ENCODE measurements around the gene FDX1. TPM values are rescaled to one million over a fixed set of nuclear protein-coding genes. Genes with fewer than 3 reads are reported as not detected.
"Not testable (repeated sequence)": the region's sequence is repeated elsewhere in the genome, so short reads cannot be mapped to it uniquely, and the experiment has no call there.

Gene FDX1, protein sequence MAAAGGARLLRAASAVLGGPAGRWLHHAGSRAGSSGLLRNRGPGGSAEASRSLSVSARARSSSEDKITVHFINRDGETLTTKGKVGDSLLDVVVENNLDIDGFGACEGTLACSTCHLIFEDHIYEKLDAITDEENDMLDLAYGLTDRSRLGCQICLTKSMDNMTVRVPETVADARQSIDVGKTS
- 5.9 TPM for polyA plus RNA-seq (2013, experiment 1 of 2; ENCODE audit: insufficient read length)
- 5.1 TPM for polyA plus RNA-seq (2013, experiment 2 of 2; ENCODE audit: insufficient read length)

DNA sequence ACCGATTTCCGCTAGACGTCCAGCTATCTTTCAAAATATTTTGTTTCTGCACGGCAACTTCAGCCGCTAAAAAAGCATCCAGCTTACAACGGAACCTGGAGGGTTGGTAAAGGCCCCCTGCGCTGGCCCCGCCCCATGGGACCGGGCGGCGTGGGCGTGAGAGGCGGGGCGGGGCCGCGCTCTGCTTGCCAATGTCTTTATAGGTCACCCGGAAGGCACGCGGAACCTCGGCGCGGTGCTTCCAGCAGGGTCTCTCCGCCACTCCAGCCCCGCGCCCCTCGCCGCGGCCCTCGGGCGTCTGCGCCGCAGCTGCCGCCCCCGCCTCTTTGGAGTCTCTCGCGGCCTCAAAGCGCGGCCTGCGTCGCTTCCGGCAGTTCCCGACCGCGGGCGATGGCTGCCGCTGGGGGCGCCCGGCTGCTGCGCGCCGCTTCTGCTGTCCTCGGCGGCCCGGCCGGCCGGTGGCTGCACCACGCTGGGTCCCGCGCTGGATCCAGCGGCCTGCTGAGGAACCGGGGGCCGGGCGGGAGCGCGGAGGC lies at the start of gene FDX1:
FDX1 (plus strand) TSS at position 218 of the 536 bp plus-strand sequence; CDS start at position 391, 173 bp downstream.
- peak; percentile 77 for DNase-seq

DNA sequence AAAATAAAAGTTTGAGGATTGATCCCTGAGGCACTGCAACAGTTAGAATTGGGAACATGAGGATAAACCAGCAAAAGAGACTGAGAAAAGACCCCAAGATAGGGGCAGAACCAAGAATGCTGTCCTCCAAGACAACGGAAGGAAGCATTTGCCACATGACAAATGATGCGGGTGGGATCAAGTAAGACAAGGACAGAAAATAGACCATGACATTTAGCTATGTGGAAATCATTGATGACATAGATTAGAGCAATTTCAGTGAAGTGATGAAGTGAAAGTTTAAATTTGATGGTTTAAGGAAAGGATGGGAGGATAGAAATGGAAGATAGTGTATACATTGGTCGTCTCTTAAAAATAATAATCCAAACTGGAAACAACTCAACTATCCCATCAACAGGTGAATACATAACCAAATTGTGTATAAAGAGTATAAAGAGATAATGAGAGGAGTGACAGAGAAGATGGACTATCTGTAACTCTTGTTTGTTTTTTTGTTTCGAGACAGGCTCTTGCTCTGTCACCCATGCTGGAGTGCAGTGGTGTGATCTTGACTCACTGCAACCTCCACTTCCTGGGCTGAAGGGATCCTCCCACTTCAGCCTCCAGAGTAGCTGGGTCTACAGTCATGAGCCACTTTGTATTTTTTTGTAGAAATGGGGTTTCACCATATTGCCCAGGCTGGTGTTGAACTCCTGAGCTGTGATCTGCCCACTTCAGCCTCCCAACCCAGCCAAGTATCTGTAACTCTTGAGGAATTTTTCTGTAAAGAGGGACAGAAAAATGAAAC lies 48.7 kb upstream of the FDX1 start:
- DNase-seq = no peak

DNA sequence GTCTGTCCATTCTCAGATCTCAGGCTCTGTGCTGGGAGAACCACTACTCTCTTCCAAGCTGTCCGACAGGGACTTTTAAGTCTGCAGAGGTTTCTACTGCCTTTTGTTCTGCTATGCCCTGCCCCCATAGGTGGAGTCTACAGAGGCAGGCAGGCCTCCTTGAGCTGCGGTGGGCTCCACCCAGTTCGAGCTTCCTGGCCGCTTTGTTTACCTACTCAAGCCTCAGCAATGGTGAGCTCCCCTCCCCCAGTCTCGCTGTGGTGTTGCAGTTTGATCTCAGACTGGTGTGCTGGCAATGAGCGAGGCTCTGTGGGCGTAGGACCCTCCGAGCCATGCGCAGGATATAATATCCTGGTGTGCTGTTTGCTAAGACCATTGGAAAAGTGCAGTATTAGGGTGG lies 41.5 kb upstream of the FDX1 start:
- not testable (repeated sequence) for DNase-seq

DNA sequence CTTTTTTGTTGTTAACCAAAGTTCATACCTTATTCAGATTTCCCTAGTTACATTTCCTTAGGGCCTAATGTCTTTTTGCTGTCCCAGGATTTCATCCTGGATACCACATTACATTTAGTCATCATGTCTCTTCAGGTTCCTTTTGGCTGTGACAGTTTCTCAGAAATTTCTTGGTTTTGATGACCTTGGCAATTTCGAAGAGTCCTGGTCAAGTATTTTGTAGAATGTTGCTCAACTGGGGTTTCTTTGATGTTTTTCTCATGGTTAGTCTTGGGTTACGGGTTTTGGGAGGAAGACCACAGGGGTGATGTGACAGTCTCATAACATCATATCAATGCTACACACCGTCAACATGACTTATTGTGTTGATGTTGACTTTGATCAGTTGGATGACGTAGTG lies 39.8 kb upstream of the FDX1 start:
- DNase-seq = no peak

DNA sequence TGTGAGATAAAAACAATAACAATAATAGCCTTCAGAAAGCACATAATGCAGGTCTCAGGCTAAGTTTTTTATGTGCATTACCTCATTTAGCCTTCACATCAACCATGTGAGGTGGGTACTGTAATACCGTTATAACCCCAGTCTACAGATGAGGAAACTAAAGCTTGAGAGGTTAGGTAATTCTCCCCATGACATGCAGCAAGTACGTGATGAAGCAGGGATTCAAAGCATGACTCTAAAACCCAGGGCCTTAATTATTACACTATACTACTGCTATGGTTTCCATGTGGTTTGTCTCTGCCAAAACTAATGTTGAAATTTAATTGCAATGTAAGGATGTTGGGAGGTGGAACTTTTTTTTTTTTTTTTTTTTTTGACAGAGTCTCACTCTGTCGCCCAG lies 37.7 kb upstream of the FDX1 start:
- no peak for DNase-seq

DNA sequence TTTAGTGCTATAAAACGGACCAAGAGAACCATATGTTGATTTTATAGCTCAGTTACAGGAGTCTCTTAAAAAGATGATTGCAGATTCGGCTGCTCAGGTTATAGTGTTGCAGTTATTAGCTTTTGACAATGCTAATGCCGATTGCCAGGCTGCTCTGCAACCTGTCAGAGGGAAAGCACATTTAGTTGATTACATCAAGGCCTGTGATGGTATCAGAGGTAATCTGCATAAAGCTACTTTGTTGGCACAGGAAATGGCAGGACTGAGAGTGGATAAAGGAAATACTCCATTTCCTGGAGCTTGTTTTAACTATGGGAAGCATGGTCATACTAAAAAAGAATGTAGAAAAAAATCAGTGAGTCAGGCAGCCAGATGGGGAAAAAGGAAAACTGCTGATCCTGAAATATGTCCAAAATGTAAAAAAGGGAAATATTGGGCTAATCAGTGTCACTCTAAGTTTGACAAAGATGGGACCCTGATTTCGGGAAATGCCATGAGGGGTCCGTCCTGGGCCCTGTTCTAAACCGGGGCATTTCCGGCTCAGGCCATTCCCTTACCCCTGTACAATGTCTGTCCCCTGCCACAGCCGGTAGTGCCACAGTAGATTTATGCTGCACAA lies 32.0 kb upstream of the FDX1 start:
- not testable (repeated sequence) for DNase-seq

DNA sequence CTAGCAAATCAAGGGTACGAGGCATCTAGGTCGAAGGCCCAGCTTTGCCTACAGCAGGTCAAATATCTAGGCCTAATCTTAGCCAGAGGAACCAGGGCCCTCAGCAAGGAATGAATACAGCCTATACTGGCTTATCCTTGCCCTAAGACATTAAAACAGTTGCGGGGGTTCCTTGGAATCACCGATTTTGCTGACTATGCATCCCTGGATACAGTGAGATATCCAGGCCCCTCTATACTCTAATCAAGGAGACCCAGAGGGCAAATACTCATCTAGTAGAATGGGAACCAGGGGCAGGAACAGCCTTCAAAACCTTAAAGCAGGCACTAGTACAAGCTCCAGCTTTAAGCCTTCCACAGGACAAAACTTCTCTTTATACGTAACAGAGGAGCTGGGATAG lies 26.2 kb upstream of the FDX1 start:
- not testable (repeated sequence) for DNase-seq

DNA sequence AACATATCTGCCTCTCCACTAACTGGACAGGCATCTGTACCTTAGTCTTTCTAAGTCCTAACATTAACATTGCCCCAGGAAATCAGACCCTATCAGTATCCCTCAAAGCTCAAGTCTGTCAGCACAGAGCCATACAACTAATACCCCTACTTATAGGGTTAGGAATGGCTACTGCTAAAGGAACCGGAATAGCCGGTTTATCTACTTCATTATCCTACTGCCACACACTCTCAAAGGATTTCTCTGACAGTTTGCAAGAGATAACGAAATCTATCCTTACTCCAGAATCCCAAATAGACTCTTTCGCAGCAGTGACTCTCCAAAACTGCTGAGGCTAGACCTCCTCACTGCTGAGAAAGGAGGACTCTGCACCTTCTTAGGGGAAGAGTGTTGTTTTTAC lies 24.1 kb upstream of the FDX1 start:
- DNase-seq = not testable (repeated sequence)

DNA sequence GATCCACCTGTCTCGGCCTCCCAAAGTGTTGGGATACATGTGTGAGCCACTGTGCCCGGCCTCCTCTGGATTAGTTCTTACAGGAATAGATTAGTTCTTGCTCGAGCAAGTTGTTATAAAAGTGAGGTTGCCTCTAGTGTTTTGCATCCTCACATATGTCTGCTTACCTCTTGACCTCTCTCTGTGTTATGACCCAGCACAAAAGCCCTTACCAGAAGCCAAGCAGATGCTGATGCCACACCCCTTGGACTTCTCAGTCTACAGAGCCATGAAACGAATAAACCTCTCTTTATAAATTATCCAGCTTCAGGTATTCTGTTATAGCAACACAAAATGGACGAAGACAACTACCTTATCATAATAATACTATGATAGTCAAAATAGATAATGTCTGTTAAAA lies 22.4 kb upstream of the FDX1 start:
- DNase-seq = no peak

DNA sequence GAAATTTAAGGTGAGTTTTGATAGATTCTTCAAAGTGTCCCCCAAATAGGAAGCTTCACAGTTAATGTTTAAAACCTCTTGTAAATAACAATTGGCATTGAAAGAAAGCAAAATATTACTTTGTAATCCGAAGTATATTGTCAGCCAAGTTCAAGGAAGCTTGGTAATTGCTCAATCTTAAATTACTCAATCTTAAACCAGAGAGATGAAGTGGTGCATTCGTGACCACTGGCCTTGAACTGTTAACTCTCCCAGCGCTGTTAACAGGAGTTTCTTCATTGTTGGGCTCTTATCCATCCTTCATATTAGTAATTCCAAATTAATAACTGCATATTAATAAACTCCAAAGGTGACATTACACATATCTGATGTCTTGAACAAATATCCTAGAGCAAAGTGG lies 20.6 kb upstream of the FDX1 start:
- no peak for DNase-seq

DNA sequence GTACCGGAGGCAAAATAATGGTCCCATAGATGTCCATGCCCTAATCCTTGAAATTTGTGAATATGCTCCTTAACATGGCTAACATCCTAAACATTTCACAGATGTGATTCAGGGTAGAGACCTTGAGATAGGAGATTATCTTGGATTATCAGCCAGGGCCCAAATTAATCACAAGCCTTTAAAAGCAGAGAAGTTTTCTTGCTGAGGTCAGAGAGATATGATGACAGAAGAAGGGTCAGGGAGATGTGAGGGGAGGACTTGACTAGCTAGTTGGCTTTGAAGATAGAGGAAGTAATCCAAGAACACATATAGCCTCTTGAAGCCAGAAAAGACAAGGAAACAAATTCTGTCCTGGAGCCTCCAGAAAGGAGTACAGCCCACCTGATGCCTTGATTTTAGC lies 19.1 kb upstream of the FDX1 start:
- no peak for DNase-seq

DNA sequence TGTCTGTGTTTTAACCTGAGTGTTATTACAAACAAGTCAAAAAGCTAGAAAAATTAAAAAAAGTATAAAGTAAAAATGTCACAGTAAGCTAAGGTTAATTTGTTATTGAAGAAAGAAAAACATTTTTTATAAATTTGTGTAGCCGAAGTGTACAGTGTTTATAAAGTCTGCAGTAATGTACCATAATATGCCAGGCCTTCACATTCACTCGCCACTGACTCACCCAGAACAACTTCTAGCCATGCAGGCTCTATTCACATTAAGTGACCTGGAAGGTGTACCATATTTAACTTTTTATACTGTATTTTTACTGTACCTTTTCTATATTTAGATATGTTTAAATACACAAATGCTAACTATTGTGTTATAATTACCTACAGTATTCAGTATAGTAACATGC lies 14.7 kb upstream of the FDX1 start:
- no peak for DNase-seq

DNA sequence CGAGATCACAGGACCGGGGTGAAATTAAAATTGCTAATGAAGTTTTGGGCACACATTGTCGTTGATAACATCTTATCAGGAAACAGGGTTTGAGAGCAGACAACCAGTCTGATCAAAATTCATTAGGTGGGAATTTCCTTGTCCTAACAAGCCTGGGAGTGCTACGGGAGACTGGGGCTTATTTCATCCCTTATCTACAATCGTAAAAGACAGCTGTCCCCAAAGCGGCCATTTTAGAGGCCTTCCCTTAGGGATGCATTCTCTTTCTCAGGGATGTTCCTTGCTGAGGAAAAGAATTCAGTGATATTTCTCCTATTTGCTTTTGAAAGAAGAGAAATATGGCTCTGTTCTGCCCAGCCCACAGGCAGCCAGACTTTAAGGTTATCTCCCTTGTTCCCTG lies 8.1 kb upstream of the FDX1 start:
- not testable (repeated sequence) for DNase-seq

DNA sequence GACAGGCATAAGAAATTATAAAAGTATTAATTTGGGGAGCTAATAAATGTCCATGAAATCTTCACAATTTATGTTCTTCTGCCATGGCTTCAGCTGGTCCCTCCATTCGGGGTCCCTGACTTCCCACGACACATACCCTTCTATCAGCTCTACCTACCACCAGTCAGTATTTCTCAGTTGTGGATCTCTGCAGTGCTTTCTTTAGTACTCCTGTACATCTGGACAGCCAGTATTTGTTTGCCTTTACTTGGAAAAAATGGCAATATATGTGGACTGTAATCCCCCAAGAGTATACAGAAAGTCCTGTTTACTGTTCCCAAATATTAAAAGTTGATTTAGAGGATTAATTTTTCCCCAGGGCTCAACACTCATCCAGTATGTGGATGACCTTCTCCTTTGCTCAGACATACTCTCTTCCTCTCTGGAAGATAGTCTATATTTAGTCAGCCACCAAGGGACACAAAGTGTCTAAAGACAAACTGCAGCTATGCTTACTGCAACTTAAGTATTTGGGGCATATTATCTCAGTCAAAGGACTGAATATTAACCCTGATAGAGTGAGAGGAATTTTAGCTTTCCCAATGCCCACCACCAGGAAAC lies 7.3 kb upstream of the FDX1 start:
- DNase-seq = no peak

DNA sequence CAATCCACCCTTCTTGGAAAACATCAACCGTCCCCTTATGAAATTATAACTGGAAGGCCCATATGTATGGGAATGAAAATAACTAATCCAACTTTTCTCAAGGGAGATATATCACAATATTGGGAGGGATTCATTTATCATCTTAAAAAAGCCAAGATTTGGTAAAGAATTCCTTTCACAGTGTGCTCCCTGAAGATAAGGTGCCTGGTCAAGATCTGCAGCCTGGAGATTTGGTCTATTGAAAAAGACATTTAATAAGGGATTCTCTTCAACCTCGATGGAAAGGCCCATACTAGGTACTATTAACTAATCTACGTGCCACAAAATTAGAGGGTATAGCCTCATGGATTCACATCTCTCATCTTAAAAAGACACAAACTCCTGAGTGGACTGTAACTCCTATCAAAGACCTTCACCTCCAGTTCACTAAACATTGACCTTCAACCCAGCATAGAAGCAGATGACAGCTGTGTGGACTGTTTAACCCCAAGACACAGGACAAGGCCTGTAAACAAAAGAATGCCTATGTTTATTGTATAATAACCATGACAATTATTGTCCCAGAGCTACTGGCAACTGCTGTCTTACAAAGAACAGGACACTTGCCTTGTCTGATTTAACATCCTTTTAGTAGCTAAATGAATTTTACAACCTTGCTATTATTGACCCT lies 4.8 kb upstream of the FDX1 start:
- DNase-seq = no peak

DNA sequence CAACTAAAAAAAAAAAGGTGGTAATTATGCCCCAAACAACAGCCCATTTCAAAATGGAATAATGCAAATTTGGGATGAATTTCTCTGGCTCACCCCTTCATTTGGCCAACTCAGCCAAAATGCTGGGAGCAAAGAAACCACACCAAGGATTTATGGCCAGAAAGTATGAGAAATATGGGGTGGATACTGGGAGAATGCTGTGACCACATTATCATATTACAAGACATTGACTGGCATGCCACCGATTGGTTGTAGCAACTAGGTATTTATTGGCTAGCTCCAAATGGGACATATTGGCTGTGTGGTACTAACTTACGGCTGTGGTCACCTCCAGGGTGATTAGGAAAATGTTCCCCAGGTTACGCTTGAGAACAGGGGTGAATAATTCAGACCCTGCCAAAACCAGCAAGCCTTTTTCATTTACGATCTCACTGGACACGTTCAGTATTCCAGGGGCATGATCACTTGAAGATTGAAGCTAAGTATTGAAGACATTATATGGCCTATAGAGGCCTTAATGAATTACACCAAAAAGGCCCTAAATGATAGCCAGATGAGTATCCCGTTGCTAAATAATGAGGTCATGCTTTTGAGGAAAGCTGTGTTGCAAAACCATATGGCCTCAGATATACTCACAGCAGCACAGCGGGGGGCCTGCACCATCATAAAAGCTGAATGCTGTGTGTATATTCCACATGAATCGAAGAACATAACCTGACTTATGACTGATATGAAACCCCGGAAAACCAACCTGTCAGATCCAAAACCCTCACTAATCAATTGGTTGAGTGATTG lies 3.8 kb upstream of the FDX1 start:
- DNase-seq = peak; percentile 82

DNA sequence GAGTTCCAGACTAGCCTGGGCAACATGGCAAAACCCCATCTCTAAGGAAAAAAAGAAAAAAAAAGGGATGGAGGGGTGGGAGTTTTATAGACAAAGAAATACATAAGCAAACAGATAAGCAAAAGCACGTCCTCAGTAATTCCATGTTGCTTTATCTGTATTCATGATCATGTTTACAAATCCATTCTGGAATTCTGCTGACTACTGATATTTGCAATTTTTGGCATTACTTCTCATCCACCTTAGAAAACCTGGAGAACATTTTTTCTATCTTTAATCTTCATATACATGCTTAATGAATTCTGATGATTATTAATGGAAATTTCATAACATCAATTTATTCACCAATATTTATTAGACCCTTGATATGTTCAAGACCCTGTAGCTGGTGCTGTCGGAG lies 1.7 kb upstream of the FDX1 start:
- no peak for DNase-seq

DNA sequence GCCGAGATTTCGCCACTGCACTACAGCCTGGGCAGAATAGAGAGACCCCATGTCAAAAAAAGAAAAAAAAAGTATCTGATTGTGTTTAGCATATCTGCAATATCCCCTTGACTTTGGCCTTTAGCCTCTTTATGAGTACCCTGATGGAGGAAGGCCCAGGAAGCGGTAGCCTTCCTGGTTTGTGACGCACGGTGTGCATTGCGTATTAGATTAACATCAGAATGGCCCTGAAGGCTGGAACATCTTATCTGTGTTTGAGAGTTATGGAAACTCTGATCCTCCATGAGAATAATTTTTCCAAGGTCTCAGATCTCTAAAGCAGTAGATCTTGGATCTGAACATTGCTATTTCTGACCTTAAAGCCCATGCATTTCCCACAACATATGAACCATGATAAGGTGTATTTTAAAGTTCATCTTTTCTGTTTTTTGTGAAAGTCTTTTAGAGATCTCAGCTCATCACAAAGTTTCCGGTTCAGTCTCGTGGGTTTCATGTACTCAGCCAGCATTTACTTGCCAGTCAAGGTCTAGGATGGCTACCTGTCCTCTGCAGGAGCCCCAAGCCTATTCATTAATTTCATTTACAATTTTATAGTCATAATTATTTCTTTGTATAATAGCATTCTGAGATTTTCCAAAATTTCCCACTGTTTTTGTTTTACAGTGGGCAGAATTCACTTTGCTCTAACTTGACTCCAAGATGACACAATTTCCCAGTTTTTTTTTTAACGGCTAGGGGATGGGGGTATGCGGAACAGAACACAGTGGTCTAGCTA lies 605 bp upstream of the FDX1 start:
- no peak for DNase-seq

DNA sequence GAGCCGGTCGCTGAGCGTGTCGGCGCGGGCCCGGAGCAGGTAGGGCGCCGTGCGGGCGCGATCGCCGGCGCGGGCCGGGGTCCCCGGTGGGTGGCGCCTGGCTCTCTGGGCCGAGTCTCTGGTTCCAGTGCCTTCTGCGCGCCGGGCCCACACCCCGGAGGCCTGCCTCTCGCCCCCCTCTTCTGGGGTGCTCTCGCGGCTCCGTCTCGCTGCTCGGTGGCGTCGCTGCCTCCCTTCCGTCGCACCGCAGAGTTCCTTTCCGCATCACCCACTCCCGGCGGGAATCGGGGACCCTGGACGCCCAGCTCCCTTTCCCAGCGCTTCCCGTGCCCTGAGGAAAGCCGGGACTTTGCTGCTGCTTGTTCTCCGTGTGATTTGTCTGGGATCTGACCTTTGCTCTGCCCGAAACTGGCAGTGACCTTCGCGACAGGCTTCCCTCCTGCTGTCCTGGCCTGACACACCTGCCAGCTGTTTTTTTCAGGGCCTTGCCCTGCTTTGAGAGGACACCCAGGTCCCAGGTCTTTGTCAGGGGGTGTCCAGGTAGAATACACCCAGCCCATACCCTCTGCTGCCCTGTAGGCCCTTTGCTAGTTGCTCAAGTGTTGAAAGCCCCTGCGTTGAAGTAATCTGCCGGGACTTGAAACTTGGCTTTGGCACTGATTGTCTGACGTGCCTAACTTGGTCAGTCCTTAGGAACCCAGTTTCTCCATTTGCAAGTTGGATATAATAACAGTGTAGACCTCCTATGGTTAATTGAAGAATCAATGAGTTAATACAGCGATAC lies 711 bp downstream of the FDX1 start:
- DNase-seq = peak; percentile 33
